OCI-LY7 (cell line): Measurements from ENCODE around the gene BHLHA15. TPM values are rescaled to one million over a fixed set of nuclear protein-coding genes. Genes with fewer than 3 reads are reported as not detected.

ENCODE experiments used
- BruUV-seq: library from RNA; stranded (reverse); fragments of 400-500 nt; replicated peaks from 2 replicates; lab custom pipeline; 2021; lab: Mats Ljungman, UMichigan
- CTCF ChIA-PET: fragments of 300-600 bp; sonication (Branson Sonifier 250); formaldehyde crosslinking; loops from one replicate; lab custom pipeline; 2022; ENCODE audit warnings: antibody characterized with exemption; ENCODE audit not compliant: unreplicated experiment; lab: Charles Lee
- POLR2A ChIA-PET: fragments of 300-600 bp; sonication (Branson Sonifier 250); formaldehyde crosslinking; loops from one replicate; lab custom pipeline; 2022; ENCODE audit warnings: antibody characterized with exemption; lab: Charles Lee
- DNase-seq: peaks from one replicate; pipeline ENCODE4 v3.0.0-alpha.2; 2015; ENCODE audit warnings: low spot score
- H2AFZ ChIP-seq: fragments of 200-600 bp; sonication (generic), shearing (Covaris generic); 2 replicates; pipeline ENCODE4 v1.6.1; 2014; ENCODE audit warnings: mild to moderate bottlenecking, antibody characterized with exemption, low read length, moderate library complexity
- H3K27ac ChIP-seq: fragments of 200-600 bp; sonication (generic); 2 replicates; pipeline ENCODE4 v1.5.1; 2014; ENCODE audit warnings: mixed run types, low read depth, mild to moderate bottlenecking, moderate library complexity, low read length, inconsistent platforms; ENCODE audit not compliant: poor library complexity, severe bottlenecking
- H3K36me3 ChIP-seq: fragments of 200-600 bp; sonication (generic); 2 replicates; pipeline ENCODE4 v1.6.1; 2014; ENCODE audit warnings: mild to moderate bottlenecking, antibody characterized with exemption, low read length, moderate library complexity, mixed read lengths; ENCODE audit not compliant: insufficient read depth
- H3K4me1 ChIP-seq: fragments of 200-600 bp; sonication (generic); 2 replicates; pipeline ENCODE4 v1.5.1; 2014; ENCODE audit warnings: mild to moderate bottlenecking, low read length; ENCODE audit not compliant: insufficient read depth, poor library complexity, severe bottlenecking
- H3K4me2 ChIP-seq: fragments of 200-600 bp; sonication (generic); 2 replicates; pipeline ENCODE4 v1.6.1; 2014; ENCODE audit warnings: mild to moderate bottlenecking, low read length
- H3K4me3 ChIP-seq: fragments of 200-600 bp; sonication (generic); 2 replicates; pipeline ENCODE4 v1.5.1; 2014; ENCODE audit warnings: mild to moderate bottlenecking, low read depth, low read length; ENCODE audit not compliant: poor library complexity, severe bottlenecking
- H3K79me2 ChIP-seq: fragments of 200-600 bp; sonication (generic); 2 replicates; pipeline ENCODE4 v1.6.1; 2016; ENCODE audit warnings: low read depth, mild to moderate bottlenecking, low read length, moderate library complexity, mixed read lengths; ENCODE audit not compliant: insufficient read depth
- H3K9me2 ChIP-seq: fragments of 200-600 bp; sonication (generic); 2 replicates; pipeline ENCODE4 v1.6.1; 2016; ENCODE audit warnings: mild to moderate bottlenecking, low read length, mixed read lengths; ENCODE audit not compliant: insufficient read depth
- H3K9me3 ChIP-seq: fragments of 200-600 bp; sonication (generic); 2 replicates; pipeline ENCODE4 v1.6.1; 2014; ENCODE audit warnings: mild to moderate bottlenecking, mixed run types, low read length, mixed read lengths
- H4K20me1 ChIP-seq: fragments of 200-600 bp; sonication (generic); 2 replicates; pipeline ENCODE4 v1.6.1; 2014; ENCODE audit warnings: mild to moderate bottlenecking, antibody characterized with exemption, low read length, moderate library complexity, mixed read lengths; ENCODE audit not compliant: insufficient read depth
- CTCF ChIP-seq: fragments of 200-600 bp; sonication (generic); conservative IDR thresholded peaks from 2 replicates; pipeline ENCODE4 v1.5.1; 2014; ENCODE audit warnings: mild to moderate bottlenecking, antibody characterized with exemption, low read length, moderate library complexity, mixed read lengths
- EZH2phosphoT487 ChIP-seq: fragments of 200-600 bp; sonication (generic); IDR thresholded peaks from 2 replicates; pipeline ENCODE4 v1.6.1; 2018; ENCODE audit warnings: low read depth, borderline replicate concordance, mild to moderate bottlenecking, mixed run types, antibody characterized with exemption, low read length, moderate library complexity, mixed read lengths
- intact Hi-C: fragments of 100-400 bp; cut with micrococcal nuclease; formaldehyde crosslinking; loops from one replicate; pipeline ENCODE4 v1.10.0; 2022; ENCODE audit not compliant: unreplicated experiment
- total RNA-seq, 2 experiments: library from RNA; depleted of rRNA in 1 of 2; stranded (reverse); fragments of >200 nt in 1 of 2; shearing (Covaris generic) in 1 of 2; gene quantifications; 2 replicates each; pipeline ENCODE4 v1.2.3, GENCODE V29; 2014 to 2022

BHLHA15 gene
- total RNA-seq, 2 experiments from 2014 or later = 0.69 to 4.3 TPM

GRCh38 chr7:98203964-98204605, 7.2 kb upstream of the BHLHA15 start:
- Histone ChIP-seq H3K4me1 (peaks cover 54% of the 10 kb centered on the region), H3K9me2 (no peaks in the 10 kb centered on the region), H3K4me3 (peak overlapping the region; percentile 58), H3K9me3 (no peaks in the 10 kb centered on the region), H2AFZ (no peak overlapping the region), H3K4me2 (peak overlapping the region; percentile 92), H3K27ac (no peak overlapping the region), H4K20me1 (peaks cover 20% of the 10 kb centered on the region), H3K36me3 (peaks cover 24% of the 10 kb centered on the region), H3K79me2 (peaks cover 26% of the 10 kb centered on the region; the same call in 1 of the 2 replicates)
- CTCF ChIA-PET = no interaction called here
- TF ChIP-seq EZH2phosphoT487 (no peak), CTCF (no peak)
- no TSS peak for BruUV-seq
- POLR2A ChIA-PET = interaction anchor here (0.7 to 1.3 kb wide), 3 partner anchors 11 to 28 kb away, joined by 3 read pairs; no protein-coding TSS in a partner anchor
- intact Hi-C loops = loop anchor here (5.0 kb wide), 1 partner anchor 1087 kb away; the partner anchor contains the start of gene SDHAF3
- no peak for DNase-seq

GRCh38 chr7:98204670-98205069, 6.6 kb upstream of the BHLHA15 start:
- peaks cover 20% of the 10 kb centered on the region for H4K20me1 ChIP-seq
- BruUV-seq = no TSS peak
- no peak overlapping the region for H3K4me2 ChIP-seq
- H3K4me3 ChIP-seq = no peak overlapping the region
- H3K9me2 ChIP-seq = no peaks in the 10 kb centered on the region
- intact Hi-C loops = loop anchor here (5.0 kb wide), 1 partner anchor 1087 kb away; the partner anchor contains the start of gene SDHAF3
- no peak overlapping the region for H3K27ac ChIP-seq
- no peak overlapping the region for H2AFZ ChIP-seq
- no peak for TF ChIP-seq CTCF
- TF ChIP-seq EZH2phosphoT487 = no peak
- no peak for DNase-seq
- peaks cover 48% of the 10 kb centered on the region for H3K4me1 ChIP-seq
- peaks cover 24% of the 10 kb centered on the region for H3K36me3 ChIP-seq
- ChIA-PET POLR2A (interaction anchor here (1.0 to 1.3 kb wide), 2 partner anchors 12 to 19 kb away, joined by 3 read pairs; no protein-coding TSS in a partner anchor), CTCF (no interaction called here)
- no peaks in the 10 kb centered on the region for H3K9me3 ChIP-seq
- H3K79me2 ChIP-seq = peaks cover 20% of the 10 kb centered on the region; the same call in 1 of the 2 replicates
